HG02763 (cell line): Measurements from ENCODE around the gene LMF1.

Experiments
- ATAC-seq: cut with Tn5 transposase; IDR thresholded peaks from one replicate; pipeline ENCODE4 v1.9.1; 2021; ENCODE audit warnings: mild to moderate bottlenecking, moderate library complexity; ENCODE audit not compliant: unreplicated experiment

The LMF1 gene

GRCh38 chr16:819336-820043 lies 151.3 kb downstream of the LMF1 start:
- no peak for ATAC-seq

DNA sequence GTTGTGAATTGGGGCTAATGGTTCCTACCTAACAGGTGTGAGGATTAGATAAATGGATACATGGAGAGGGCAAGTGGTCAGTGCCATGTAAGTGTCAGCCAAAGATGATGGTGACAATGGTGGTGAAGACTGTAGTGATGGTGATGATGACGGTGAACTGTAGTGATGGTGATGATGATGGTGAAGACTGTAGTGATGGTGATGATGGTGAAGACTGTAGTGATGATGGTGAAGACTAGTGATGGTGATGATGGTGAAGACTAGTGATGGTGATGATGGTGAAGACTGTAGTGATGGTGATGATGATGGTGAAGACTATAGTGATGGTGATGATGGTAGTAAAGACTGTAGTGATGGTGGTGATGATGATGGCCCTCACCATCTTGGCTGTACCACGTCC lies 152.2 kb downstream of the LMF1 start:
- ATAC-seq, result no peak

- ATAC-seq, result no peak
Measured at GRCh38 chr16:818132-818531, 152.7 kb downstream of the LMF1 start.

- no peak for ATAC-seq
Measured at GRCh38 chr16:817001-817906, 153.5 kb downstream of the LMF1 start.

GRCh38 chr16:815861-816260 lies 154.9 kb downstream of the LMF1 start:
- ATAC-seq, result no peak

- no peak for ATAC-seq
Measured at GRCh38 chr16:814974-815373, 155.8 kb downstream of the LMF1 start.

DNA sequence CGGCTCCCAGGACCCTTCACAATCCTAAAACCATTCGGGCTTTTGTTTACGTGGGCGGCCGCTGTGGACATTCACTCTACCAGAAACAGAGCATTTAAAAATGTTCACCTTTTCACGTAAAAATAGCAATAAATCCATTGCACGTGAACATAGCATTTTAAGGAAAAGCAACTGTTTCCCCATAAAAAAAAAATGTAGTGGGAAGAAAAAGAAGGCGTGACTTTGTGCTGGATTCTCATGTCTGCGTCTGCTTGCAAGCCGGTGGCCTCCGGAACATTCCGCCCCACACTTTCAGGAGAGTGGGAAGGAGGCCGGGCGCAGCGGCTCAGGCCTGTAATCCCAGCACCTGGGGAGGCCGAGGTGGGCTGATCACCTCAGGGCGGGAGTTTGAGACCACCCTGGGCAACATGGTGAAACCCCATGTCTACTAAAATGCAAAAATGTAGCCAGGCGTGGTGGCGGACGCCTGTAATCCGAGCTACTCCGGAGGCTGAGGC lies 156.8 kb downstream of the LMF1 start:
- ATAC-seq, result no peak

DNA sequence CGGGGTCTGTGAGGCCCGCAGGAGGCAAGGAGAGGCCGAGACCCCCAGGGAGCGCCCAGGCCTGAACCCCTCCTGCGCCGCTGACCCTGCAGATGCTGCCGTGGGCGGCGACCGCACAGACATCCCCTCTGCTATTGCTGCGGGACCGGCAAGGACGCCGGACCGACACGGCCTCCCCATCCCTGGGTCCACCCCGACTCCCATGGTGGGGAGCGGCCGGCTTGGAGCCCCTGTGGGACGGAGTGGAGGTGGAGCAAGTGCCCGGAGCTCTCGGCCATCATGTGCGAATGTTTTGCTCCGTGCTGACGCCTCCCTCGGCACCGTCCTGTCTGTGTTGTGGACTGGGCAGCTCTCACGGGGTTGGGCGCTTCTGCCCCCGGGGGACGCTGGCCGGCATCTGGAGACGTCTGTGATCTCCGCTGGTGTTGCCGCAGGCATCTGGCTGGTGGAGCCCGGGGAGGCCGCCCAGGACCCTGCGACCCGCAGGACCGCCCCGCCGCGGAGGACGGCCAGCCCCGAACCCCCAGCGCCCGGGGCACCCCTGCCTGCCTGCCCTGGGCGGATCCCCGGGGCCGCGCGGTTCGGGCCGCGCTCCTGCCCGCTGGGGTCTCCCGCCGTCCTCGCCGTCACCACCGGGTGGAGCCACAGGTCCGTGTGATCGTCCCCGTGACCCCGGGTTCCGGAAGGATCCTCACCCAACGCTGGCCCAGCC lies 157.4 kb downstream of the LMF1 start:
- no peak for ATAC-seq

GRCh38 chr16:808085-808386 lies 162.7 kb downstream of the LMF1 start:
- ATAC-seq, result no peak

- ATAC-seq, result peak; percentile 88
Measured at GRCh38 chr16:807347-808084, 163.3 kb downstream of the LMF1 start.

GRCh38 chr16:805474-805873 lies 165.3 kb downstream of the LMF1 start:
- ATAC-seq, result no peak

- no peak for ATAC-seq
Measured at GRCh38 chr16:804193-805048, 166.4 kb downstream of the LMF1 start.

DNA sequence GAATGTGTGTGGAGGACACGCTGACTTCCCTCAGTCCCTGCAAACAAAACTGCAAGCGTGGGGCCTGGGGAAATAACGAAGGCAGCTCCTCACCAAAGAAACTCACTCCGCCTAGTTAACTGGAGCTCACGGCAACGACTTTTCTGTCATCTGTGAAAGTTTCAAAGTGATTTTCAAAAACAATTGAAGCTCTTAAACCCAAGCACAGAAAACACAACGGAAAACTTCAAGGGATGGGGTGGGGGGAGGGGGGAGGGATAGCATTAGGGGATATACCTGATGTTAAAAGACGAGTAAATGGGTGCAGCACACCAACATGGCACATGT lies 167.1 kb downstream of the LMF1 start:
- no peak for ATAC-seq
